ENCODE results near the gene PPM1N. TPM values are rescaled to one million over a fixed set of nuclear protein-coding genes. Genes with fewer than 3 reads are reported as not detected.

PPM1N gene
- total and polyA plus RNA-seq, 2 of the 13 experiments (the other 11 are each of a cell fraction or from before 2014, with no cell fraction given): 0.31 to 1.8 TPM

DNA sequence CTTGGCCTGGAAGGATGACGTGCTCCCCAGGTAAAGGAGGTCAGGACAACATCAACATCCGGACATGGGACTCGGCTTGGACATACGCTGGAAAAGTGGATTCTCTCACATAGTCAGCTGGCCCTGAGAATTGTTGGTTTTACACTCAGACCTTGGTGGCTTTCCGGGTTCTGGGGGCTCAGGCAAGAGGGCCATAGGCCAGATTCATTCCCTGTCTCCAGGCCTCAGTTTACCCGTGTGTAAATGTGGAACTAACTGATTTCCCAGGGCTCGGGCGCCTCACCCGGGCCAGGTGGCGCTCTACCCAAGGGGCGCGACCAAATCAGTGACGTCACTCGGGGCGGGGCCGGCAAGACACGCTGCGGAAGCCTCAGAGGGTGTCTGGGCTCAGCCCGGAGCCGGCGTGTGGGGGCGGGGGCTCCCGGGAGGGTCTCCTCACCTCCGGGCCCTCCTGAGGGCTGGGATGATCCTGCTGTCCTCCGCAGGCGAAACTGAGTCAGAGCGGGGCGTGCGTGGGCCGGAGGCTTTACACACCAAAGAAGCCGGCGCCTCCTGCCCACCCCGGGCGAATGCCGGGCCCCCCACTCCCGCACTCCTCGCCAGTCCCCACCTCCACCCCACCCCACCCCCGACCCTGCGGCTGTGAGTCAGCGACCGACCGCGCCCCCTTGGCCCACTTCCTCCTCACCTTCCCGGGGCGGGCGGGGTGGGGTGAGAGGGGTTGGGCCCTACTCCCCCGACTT, 8.2 kb downstream of the PPM1N start (continued):
- TF ChIP-seq ATF2 (CRISPR knock-in tag; IDR thresholded peaks at IDR 0.05) (peak; percentile 95), ZNF3 (CRISPR knock-in tag; IDR thresholded peaks at IDR 0.05) (no peak), CAMTA2 (CRISPR knock-in tag; IDR thresholded peaks at IDR 0.05; ENCODE audit: borderline replicate concordance) (no peak), ZBTB1 (CRISPR knock-in tag; IDR thresholded peaks at IDR 0.05; ENCODE audit: borderline replicate concordance) (no peak), ZNF253 (CRISPR knock-in tag; IDR thresholded peaks at IDR 0.05; ENCODE audit: borderline replicate concordance) (no peak), MED1 (CRISPR knock-in tag; IDR thresholded peaks at IDR 0.05) (no peak), AHR (CRISPR knock-in tag; IDR thresholded peaks at IDR 0.05) (no peak; the same call in 1 of the 2 replicates), IRF2 (CRISPR knock-in tag; IDR thresholded peaks at IDR 0.05) (peak; percentile 21), SYNCRIP (IDR thresholded peaks at IDR 0.05; ENCODE audit: insufficient read depth, low read depth, low read length) (no peak), PAX8 (CRISPR knock-in tag; IDR thresholded peaks at IDR 0.05; ENCODE audit: borderline replicate concordance) (no peak), NR2F6 (IDR thresholded peaks at IDR 0.05) (peak; percentile 30; the same call in 1 of the 2 replicates), NR2F6 (CRISPR knock-in tag; IDR thresholded peaks at IDR 0.05) (no peak), SOX6 (IDR thresholded peaks at IDR 0.05) (no peak), SOX6 (CRISPR knock-in tag; IDR thresholded peaks at IDR 0.05) (peak; percentile 64; the same call in 1 of the 2 replicates), HINFP (CRISPR knock-in tag; IDR thresholded peaks at IDR 0.05; ENCODE audit: low read depth) (no peak), ZNF546 (CRISPR knock-in tag; conservative IDR thresholded peaks at IDR 0.05) (no peak), FLYWCH1 (CRISPR knock-in tag; IDR thresholded peaks at IDR 0.05) (no peak), RBAK (CRISPR knock-in tag; IDR thresholded peaks at IDR 0.05) (no peak), ZNF597 (CRISPR knock-in tag; IDR thresholded peaks at IDR 0.05) (no peak), SOX13 (IDR thresholded peaks at IDR 0.05) (no peak), SOX13 (CRISPR knock-in tag; conservative IDR thresholded peaks at IDR 0.05 in 1 of 2, IDR thresholded peaks at IDR 0.05 in 1 of 2) (peak in 1 of 2 experiments; percentile 21; a peak in 1 of 4 replicates), YEATS2 (CRISPR knock-in tag; IDR thresholded peaks at IDR 0.05; ENCODE audit: borderline replicate concordance) (no peak), MEF2D (CRISPR knock-in tag; IDR thresholded peaks at IDR 0.05) (no peak)
- TF ChIP-seq, protein P1, sequence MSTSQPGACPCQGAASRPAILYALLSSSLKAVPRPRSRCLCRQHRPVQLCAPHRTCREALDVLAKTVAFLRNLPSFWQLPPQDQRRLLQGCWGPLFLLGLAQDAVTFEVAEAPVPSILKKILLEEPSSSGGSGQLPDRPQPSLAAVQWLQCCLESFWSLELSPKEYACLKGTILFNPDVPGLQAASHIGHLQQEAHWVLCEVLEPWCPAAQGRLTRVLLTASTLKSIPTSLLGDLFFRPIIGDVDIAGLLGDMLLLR (CRISPR knock-in tag; IDR thresholded peaks at IDR 0.05): peak; percentile 64; the same call in 1 of the 2 replicates
- TF ChIP-seq, protein P2, sequence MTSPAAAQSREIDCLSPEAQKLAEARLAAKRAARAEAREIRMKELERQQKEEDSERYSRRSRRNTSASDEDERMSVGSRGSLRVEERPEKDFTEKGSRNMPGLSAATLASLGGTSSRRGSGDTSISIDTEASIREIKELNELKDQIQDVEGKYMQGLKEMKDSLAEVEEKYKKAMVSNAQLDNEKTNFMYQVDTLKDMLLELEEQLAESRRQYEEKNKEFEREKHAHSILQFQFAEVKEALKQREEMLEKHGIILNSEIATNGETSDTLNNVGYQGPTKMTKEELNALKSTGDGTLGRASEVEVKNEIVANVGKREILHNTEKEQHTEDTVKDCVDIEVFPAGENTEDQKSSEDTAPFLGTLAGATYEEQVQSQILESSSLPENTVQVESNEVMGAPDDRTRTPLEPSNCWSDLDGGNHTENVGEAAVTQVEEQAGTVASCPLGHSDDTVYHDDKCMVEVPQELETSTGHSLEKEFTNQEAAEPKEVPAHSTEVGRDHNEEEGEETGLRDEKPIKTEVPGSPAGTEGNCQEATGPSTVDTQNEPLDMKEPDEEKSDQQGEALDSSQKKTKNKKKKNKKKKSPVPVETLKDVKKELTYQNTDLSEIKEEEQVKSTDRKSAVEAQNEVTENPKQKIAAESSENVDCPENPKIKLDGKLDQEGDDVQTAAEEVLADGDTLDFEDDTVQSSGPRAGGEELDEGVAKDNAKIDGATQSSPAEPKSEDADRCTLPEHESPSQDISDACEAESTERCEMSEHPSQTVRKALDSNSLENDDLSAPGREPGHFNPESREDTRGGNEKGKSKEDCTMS (CRISPR knock-in tag; conservative IDR thresholded peaks at IDR 0.05): no peak
